Stimulated activated CD4-positive, alpha-beta T cell treated with anti-CD3 and anti-CD28 coated beads, Interleukin-1b, Interleukin-23, amount 100 ng/mL, for 48 hours (primary cell): ENCODE measurements around the gene CCDC6.
"Not testable (repeated sequence)": the region's sequence is repeated elsewhere in the genome, so short reads cannot be mapped to it uniquely, and the experiment has no call there.

Experiments used
- DNase-seq: peaks from one replicate; pipeline ENCODE4 v3.0.0-alpha.2; 2020

Gene CCDC6

DNA sequence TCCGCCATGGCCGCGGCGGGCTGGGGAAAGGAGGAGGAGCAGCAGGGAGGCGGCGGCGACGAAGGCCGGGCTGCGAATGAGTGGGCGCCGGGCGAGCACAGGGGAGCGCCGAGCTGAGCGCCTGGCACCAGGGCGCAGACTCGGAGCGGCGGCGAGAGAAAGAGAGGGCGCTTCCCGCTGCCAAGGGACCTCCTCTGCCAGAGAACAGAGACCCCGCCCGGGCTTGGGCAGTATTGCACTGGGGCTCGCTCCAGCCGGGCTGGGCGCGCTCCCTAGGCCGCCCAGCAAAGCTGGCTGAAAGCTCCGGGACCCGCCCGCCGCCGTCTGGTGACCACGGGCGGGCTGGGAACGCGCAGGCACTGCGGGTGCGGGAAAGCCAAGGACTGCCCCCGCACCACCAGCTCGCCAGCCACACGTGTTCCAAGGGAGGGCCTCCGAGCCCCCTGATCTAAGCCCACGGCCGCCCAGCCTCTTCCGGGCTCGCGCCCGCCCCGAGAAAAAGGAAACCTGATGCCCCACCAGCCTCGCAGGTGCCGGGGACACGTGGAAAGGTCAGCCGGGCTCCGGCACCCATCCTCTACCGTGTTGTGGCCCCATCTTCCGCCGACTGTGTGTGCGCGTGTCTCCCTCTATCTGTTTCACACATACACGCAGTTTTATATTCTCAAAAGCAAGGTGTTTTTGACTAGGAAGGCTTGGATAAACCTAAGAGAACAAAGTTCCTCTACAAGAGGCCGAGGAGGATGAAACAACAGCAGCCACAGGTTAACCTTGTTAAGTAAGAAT, at the start of gene CCDC6:
Gene CCDC6 (minus strand): TSS at position 140 of the 786 bp plus-strand sequence. CDS start 132 bp downstream, at position 8.
- peak; percentile 95 for DNase-seq

- no peak for DNase-seq
These were observed 47.9 kb upstream of the CCDC6 start for GRCh38 chr10:59954296-59954695.

GRCh38 chr10:59953711-59954110, 47.4 kb upstream of the CCDC6 start:
- not testable (repeated sequence) for DNase-seq

- no peak for DNase-seq
These were observed 43.7 kb upstream of the CCDC6 start for GRCh38 chr10:59950105-59950504.

- DNase-seq: no peak
These were observed 43.3 kb upstream of the CCDC6 start for GRCh38 chr10:59949608-59950007.

DNA sequence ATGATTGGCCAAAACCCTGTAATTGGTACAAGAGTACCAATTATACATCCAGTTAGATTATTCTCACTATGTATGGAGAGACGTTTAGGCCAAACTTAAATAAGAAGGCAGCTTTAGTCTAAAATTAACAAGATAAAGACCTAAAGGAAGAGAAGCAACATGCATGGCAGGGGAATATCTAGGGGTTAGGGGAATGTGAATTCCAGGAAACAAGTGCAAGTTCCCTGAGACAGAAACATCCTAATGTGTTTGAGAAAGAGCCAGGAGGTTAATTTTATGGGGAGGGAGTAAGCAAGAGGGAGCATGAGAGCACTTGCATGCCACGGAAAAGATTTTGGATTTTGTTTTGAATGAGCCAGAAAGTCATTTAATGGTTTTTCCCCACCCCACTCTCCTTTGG, 39.6 kb upstream of the CCDC6 start:
- DNase-seq: no peak

GRCh38 chr10:59945590-59945989, 39.2 kb upstream of the CCDC6 start:
- DNase-seq: no peak

GRCh38 chr10:59944339-59944935, 38.1 kb upstream of the CCDC6 start:
- no peak for DNase-seq

DNA sequence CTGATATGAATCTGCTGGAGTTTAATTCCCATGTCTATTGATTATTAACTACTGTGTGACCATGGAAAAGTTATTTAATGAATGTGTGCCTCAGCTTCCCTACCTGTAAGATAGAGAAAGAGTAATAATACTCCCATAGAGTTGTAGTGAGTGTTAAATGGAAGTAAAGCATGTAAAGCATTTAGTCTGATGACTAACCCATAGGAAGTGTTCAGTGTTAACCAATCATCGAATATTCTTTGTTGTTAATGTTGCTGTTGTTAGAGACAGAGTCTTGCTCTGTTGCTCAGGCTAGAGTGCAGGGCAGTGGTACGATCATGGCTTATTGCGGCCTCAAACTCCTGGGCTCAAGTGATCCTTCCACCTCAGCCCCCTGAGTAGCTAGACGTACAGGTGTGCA, 36.2 kb upstream of the CCDC6 start:
- no peak for DNase-seq

DNA sequence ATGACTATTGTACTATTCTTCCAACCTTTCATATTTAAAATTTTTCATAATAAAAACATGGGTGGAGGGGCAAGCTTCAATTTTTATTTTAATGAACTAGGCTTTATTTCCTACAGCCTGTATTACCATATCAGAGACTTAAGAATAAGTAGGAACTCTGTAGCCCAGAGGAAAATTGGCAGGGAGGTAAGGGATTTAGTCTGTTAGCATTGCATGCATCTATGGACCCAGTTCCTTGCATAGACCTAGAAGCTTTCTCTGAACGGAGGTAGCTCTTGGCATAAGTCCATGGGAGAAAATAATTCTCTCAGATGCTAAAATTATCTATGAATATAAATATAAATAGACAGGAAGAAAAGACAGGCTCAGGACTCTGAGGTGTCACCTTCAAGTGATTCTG, 31.4 kb upstream of the CCDC6 start:
- DNase-seq: no peak

DNA sequence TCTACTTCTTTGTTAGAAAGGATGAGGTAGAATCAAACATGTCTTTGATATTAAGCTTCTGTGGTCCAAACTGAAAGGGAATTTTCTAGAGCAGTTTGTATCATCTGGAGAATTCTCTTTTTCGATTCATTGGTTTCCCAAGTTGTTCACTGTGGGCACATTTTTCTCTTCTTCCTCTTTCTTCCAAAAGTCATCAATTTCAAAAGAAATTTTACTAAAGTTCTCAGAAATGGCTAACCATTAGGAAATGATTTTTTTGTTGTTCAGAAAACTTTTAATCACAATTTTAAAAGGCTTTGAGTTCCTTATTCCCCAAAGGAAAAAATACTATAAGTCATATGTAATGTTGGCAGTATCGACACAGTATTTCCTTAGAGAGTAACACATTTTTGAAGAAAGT, 28.3 kb upstream of the CCDC6 start:
- no peak for DNase-seq

GRCh38 chr10:59930788-59931521, 24.6 kb upstream of the CCDC6 start:
- not testable (repeated sequence) for DNase-seq

DNA sequence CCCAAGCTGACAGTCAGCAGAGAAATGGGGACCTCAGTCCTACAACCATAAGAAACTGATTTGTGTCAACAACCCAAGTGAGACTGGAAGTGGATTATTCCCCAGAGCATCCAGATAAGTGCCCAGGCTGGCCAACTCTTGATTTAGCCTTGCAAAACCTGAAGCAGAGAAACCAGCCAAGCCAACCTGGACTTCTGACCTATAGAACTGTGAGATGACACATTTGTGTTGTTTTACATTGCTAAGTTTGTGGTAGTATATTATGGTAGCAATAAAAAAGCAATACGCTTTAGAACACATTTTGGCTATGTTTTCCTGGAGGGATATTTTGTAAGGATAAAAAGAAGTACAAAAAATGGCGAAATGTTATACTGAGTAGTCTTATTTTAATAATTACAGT, 19.7 kb upstream of the CCDC6 start:
- no peak for DNase-seq

DNA sequence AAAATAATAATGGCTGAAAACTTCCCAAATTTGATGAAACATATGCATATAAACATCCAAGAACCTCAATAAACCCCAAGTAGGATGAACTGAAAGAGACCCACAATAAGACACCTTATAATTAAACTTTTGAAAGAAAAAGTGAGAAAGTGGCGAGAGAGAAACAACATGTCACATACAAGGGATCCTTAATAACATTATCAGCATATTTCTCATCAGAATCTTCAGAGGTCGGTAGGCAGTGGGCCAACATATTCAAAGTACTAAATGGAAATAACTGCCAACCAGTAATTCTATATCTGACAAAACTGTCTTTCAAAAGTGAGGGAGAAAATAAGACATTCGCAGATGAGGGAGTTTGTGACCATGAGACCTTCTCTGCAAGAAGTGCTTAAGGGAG, 16.6 kb upstream of the CCDC6 start:
- DNase-seq: no peak

DNA sequence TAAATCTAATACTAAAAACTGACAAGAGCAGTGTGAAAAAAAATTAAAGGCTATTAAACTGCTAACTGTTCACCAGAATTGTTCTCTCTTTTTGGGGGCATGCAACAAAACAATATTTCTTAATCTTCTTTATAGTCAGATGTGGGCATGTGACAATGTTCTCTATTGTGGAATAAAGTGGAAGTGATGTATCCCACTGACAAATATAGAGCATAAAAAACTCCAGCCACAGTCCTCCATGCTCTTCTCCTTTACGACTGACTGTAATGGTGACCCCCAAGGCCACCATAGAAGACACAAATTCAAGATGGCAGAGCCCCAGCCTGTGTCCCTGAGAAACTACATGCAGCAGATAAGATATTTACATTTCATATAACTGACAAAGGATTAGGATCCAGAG, 11.6 kb upstream of the CCDC6 start:
- no peak for DNase-seq

- DNase-seq: no peak
These were observed 7.3 kb upstream of the CCDC6 start for GRCh38 chr10:59913547-59914237.

GRCh38 chr10:59910867-59911266, 4.5 kb upstream of the CCDC6 start:
- no peak for DNase-seq

GRCh38 chr10:59909815-59910214, 3.5 kb upstream of the CCDC6 start:
- no peak for DNase-seq

GRCh38 chr10:59908808-59909143, 2.4 kb upstream of the CCDC6 start:
- no peak for DNase-seq

DNA sequence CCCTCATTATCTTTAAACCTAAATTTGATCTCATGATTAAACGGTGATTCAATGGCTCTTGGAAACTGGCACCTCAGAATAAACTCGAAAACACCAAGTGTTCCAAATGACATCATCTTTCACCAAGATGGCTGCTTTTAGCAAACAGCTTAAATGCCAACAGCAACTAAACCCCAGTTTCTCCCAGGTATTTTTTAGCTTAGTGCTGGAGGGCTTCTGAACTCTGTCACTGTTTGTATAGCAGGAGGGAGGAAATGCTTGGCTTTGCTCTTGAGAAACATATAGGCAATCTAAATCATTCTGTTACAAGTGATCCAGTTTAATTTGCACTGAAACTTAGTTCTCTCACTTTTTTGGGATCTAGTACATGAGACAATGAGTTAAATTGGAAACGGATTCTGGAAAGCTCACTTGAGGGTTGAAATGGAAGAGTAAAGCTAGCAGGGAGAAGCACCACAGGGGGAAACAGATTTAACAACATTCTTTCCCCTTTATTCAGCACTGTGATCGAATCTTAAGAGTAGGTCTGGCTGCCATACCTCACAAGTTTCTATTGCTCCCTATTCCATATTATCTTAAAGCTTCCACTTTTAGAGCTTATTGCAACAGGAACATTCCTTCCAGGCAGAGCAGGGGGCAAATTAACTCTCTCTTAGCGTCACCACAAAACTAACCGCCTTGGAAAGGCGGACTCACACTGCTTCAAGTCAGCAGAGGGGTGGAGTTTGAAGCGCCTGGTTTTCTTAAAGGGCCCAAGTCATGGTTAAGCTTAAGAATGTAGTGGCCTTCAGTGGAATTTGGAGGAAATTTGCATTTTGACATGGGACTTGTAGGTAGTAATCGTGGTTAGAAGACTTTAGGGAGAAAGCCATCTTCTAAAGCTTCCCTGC, 1.8 kb upstream of the CCDC6 start:
- DNase-seq: peak; percentile 59

DNA sequence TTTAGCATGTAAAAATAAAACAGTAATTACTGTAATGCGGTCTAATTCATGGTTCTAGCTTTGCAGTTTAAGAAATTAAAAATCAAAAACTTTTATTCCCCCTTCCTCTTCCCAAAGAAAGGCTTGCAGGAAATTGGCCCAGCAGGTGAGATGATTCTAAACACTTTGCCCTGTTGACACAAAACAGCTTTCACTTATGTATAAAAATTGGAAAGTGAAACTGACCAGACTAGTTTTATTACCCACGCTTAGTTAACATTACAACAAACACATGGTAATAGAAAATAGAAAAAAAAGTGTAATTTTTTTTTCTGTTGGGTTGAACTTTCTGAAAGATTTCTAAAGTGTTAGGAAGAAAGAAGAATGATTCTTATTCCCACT, 1.2 kb upstream of the CCDC6 start:
- no peak for DNase-seq

GRCh38 chr10:59905731-59906416, 482 bp downstream of the CCDC6 start:
- peak; percentile 25 for DNase-seq
